ENCODE measurements around the gene GASK1A.

Gene GASK1A

GRCh38 chr3:42996633-42997075 is 17.5 kb downstream of the GASK1A start:
- no peaks in the 10 kb centered on the region for H3K27me3 ChIP-seq (ENCODE audit: control insufficient read depth, insufficient read depth, low read length)
- no peak overlapping the region for H3K27ac ChIP-seq
- no peaks in the 10 kb centered on the region for H3K79me2 ChIP-seq
- no peaks in the 10 kb centered on the region for H3K9me3 ChIP-seq (ENCODE audit: control insufficient read depth, low read length)
- H3K9ac ChIP-seq: no peak overlapping the region
- no peaks in the 10 kb centered on the region for H3K36me3 ChIP-seq (ENCODE audit: control insufficient read depth, insufficient read depth, low read length)
- H3K4me3 ChIP-seq (ENCODE audit: low read depth, low read length): no peak overlapping the region
- no peak overlapping the region for H2AFZ ChIP-seq
- no peak for TF ChIP-seq CTCF (IDR thresholded peaks at IDR 0.05)
- no peak overlapping the region for H3K4me2 ChIP-seq (ENCODE audit: low read length)
- H3K4me1 ChIP-seq: no peaks in the 10 kb centered on the region

- no peak for TF ChIP-seq CTCF (IDR thresholded peaks at IDR 0.05)
- no peaks in the 10 kb centered on the region for H3K27me3 ChIP-seq (ENCODE audit: control insufficient read depth, insufficient read depth, low read length)
- H3K36me3 ChIP-seq (ENCODE audit: control insufficient read depth, insufficient read depth, low read length): no peaks in the 10 kb centered on the region
- no peaks in the 10 kb centered on the region for H3K9me3 ChIP-seq (ENCODE audit: control insufficient read depth, low read length)
- no peak overlapping the region for H3K4me2 ChIP-seq (ENCODE audit: low read length)
- no peaks in the 10 kb centered on the region for H3K79me2 ChIP-seq
- H3K27ac ChIP-seq: no peak overlapping the region
- H2AFZ ChIP-seq: no peak overlapping the region
- no peaks in the 10 kb centered on the region for H3K4me1 ChIP-seq
- no peak overlapping the region for H3K4me3 ChIP-seq (ENCODE audit: low read depth, low read length)
- no peak overlapping the region for H3K9ac ChIP-seq
Measured at GRCh38 chr3:42999212-42999611, 20.1 kb downstream of the GASK1A start.

GRCh38 chr3:42999632-43000031 is 20.5 kb downstream of the GASK1A start:
- Histone ChIP-seq H3K27me3 (ENCODE audit: control insufficient read depth, insufficient read depth, low read length) (no peaks in the 10 kb centered on the region), H2AFZ (no peak overlapping the region), H3K79me2 (no peaks in the 10 kb centered on the region), H3K27ac (no peak overlapping the region), H3K9ac (no peak overlapping the region), H3K36me3 (ENCODE audit: control insufficient read depth, insufficient read depth, low read length) (no peaks in the 10 kb centered on the region), H3K9me3 (ENCODE audit: control insufficient read depth, low read length) (no peaks in the 10 kb centered on the region), H3K4me2 (ENCODE audit: low read length) (no peak overlapping the region), H3K4me3 (ENCODE audit: low read depth, low read length) (no peak overlapping the region), H3K4me1 (no peaks in the 10 kb centered on the region)
- TF ChIP-seq CTCF (IDR thresholded peaks at IDR 0.05): no peak

- TF ChIP-seq CTCF (IDR thresholded peaks at IDR 0.05): no peak
- Histone ChIP-seq H3K27ac (no peak overlapping the region), H3K4me2 (ENCODE audit: low read length) (no peak overlapping the region), H3K4me1 (no peaks in the 10 kb centered on the region), H2AFZ (no peak overlapping the region), H3K79me2 (no peaks in the 10 kb centered on the region), H3K36me3 (ENCODE audit: control insufficient read depth, insufficient read depth, low read length) (no peaks in the 10 kb centered on the region), H3K4me3 (ENCODE audit: low read depth, low read length) (no peak overlapping the region), H3K27me3 (ENCODE audit: control insufficient read depth, insufficient read depth, low read length) (no peaks in the 10 kb centered on the region), H3K9me3 (ENCODE audit: control insufficient read depth, low read length) (no peaks in the 10 kb centered on the region), H3K9ac (no peak overlapping the region)
Measured at GRCh38 chr3:43000387-43000786, 21.3 kb downstream of the GASK1A start.

- no peaks in the 10 kb centered on the region for H3K4me1 ChIP-seq
- no peak overlapping the region for H3K27ac ChIP-seq
- H3K9ac ChIP-seq: no peak overlapping the region
- no peaks in the 10 kb centered on the region for H3K36me3 ChIP-seq (ENCODE audit: control insufficient read depth, insufficient read depth, low read length)
- no peaks in the 10 kb centered on the region for H3K9me3 ChIP-seq (ENCODE audit: control insufficient read depth, low read length)
- H3K4me2 ChIP-seq (ENCODE audit: low read length): no peak overlapping the region
- TF ChIP-seq CTCF (IDR thresholded peaks at IDR 0.05): no peak
- H2AFZ ChIP-seq: no peak overlapping the region
- no peaks in the 10 kb centered on the region for H3K79me2 ChIP-seq
- no peak overlapping the region for H3K4me3 ChIP-seq (ENCODE audit: low read depth, low read length)
- no peaks in the 10 kb centered on the region for H3K27me3 ChIP-seq (ENCODE audit: control insufficient read depth, insufficient read depth, low read length)
Measured at GRCh38 chr3:43001094-43001553, 22.0 kb downstream of the GASK1A start.

Measured in parathyroid adenoma (tissue), 2 donors.